HEK293T (cell line): Measurements from ENCODE around the gene EPHB1.

ENCODE experiments used
- CTCF ChIA-PET: fragments of 350-600 bp; formaldehyde crosslinking; extraction: SDS; loops from one replicate; lab custom pipeline; 2021; ENCODE audit warnings: antibody characterized with exemption, inconsistent platforms; lab: Yijun Ruan, JAX
- POLR2A ChIA-PET: fragments of 350-600 bp; formaldehyde crosslinking; extraction: SDS; loops from one replicate; lab custom pipeline; 2020; ENCODE audit warnings: antibody characterized with exemption, inconsistent platforms; lab: Yijun Ruan, JAX
- DNase-seq: peaks from one replicate; pipeline ENCODE4 v3.0.0; 2012; ENCODE audit warnings: mixed read lengths; ENCODE audit errors: extremely low spot score
- ARNT ChIP-seq: fragments of 450-650 bp; IDR thresholded peaks from 2 replicates; pipeline ENCODE4 v1.6.1; 2017; ENCODE audit warnings: mild to moderate bottlenecking
- BHLHE40 ChIP-seq: fragments of 450-650 bp; IDR thresholded peaks from 2 replicates; pipeline ENCODE4 v1.6.1; 2016; ENCODE audit warnings: mild to moderate bottlenecking, moderate library complexity, borderline replicate concordance
- CTBP1 ChIP-seq: fragments of 450-650 bp; IDR thresholded peaks from 2 replicates; pipeline ENCODE4 v1.6.1; 2016; ENCODE audit warnings: borderline replicate concordance
- ELF4 ChIP-seq: fragments of 450-650 bp; IDR thresholded peaks from 2 replicates; pipeline ENCODE4 v1.6.1; 2017; ENCODE audit warnings: antibody characterized with exemption
- FOXA1 ChIP-seq: fragments of 450-650 bp; IDR thresholded peaks from 2 replicates; pipeline ENCODE4 v1.6.1; 2016; ENCODE audit warnings: mild to moderate bottlenecking
- FOXK2 ChIP-seq: fragments of 450-650 bp; IDR thresholded peaks from 2 replicates; pipeline ENCODE4 v1.6.1; 2016; ENCODE audit warnings: mild to moderate bottlenecking
- FOXM1 ChIP-seq: fragments of 450-650 bp; IDR thresholded peaks from 2 replicates; pipeline ENCODE4 v1.6.1; 2017; ENCODE audit warnings: mild to moderate bottlenecking, borderline replicate concordance
- HDGF ChIP-seq: fragments of 450-650 bp; IDR thresholded peaks from 2 replicates; pipeline ENCODE4 v1.6.1; 2017; ENCODE audit warnings: antibody characterized with exemption, borderline replicate concordance
- L3MBTL2 ChIP-seq: fragments of 450-650 bp; conservative IDR thresholded peaks from 2 replicates; pipeline ENCODE4 v1.6.1; 2016; ENCODE audit warnings: mild to moderate bottlenecking
- LEF1 ChIP-seq: fragments of 450-650 bp; IDR thresholded peaks from 2 replicates; pipeline ENCODE4 v1.6.1; 2017; ENCODE audit warnings: mild to moderate bottlenecking, borderline replicate concordance
- NFRKB ChIP-seq: fragments of 450-650 bp; IDR thresholded peaks from 2 replicates; pipeline ENCODE4 v1.6.1; 2016; ENCODE audit warnings: mild to moderate bottlenecking, moderate library complexity
- PKNOX1 ChIP-seq: fragments of 450-650 bp; IDR thresholded peaks from 2 replicates; pipeline ENCODE4 v1.6.1; 2016
- SP1 ChIP-seq: fragments of 450-650 bp; IDR thresholded peaks from 2 replicates; pipeline ENCODE4 v1.6.1; 2017
- SUZ12 ChIP-seq: fragments of 450-650 bp; IDR thresholded peaks from 2 replicates; pipeline ENCODE4 v1.6.1; 2016; ENCODE audit warnings: mild to moderate bottlenecking
- TARDBP ChIP-seq: fragments of 450-650 bp; IDR thresholded peaks from 2 replicates; pipeline ENCODE4 v1.6.1; 2016
- ZNF384 ChIP-seq: fragments of 450-650 bp; IDR thresholded peaks from 2 replicates; pipeline ENCODE4 v1.6.1; 2016

The EPHB1 gene

GRCh38 chr3:134859341-134859740 lies 64.3 kb downstream of the EPHB1 start:
- CTCF ChIA-PET: no interaction called here
- no peak for TF ChIP-seq FOXM1
- TF ChIP-seq ELF4: no peak
- no peak for TF ChIP-seq ZNF384
- TF ChIP-seq FOXA1: no peak
- TF ChIP-seq BHLHE40: no peak
- no peak for TF ChIP-seq NFRKB
- no peak for TF ChIP-seq L3MBTL2
- no peak for TF ChIP-seq ARNT
- no peak for TF ChIP-seq LEF1
- TF ChIP-seq PKNOX1: no peak
- TF ChIP-seq HDGF: no peak
- no peak for TF ChIP-seq SUZ12
- no peak for TF ChIP-seq TARDBP
- TF ChIP-seq SP1: no peak
- no peak for TF ChIP-seq FOXK2
- no peak for TF ChIP-seq CTBP1
- POLR2A ChIA-PET: no interaction called here
- no peak for DNase-seq

GRCh38 chr3:134860141-134860540 lies 65.1 kb downstream of the EPHB1 start:
- POLR2A ChIA-PET: no interaction called here
- CTCF ChIA-PET: no interaction called here
- TF ChIP-seq ARNT: no peak

GRCh38 chr3:134863915-134864314 lies 68.9 kb downstream of the EPHB1 start:
- DNase-seq: no peak
- POLR2A ChIA-PET: no interaction called here
- TF ChIP-seq SUZ12: no peak
- no peak for TF ChIP-seq SP1
- no peak for TF ChIP-seq LEF1
- TF ChIP-seq FOXM1: no peak
- no peak for TF ChIP-seq L3MBTL2
- TF ChIP-seq HDGF: no peak
- no peak for TF ChIP-seq NFRKB
- no peak for TF ChIP-seq FOXA1
- TF ChIP-seq CTBP1: no peak
- CTCF ChIA-PET: no interaction called here

More at GRCh38 chr3:134860141-134860540, 65.1 kb downstream of the EPHB1 start:
- DNase-seq: no peak

GRCh38 chr3:134864636-134865035 lies 69.6 kb downstream of the EPHB1 start:
- no peak for TF ChIP-seq TARDBP
- no peak for TF ChIP-seq SP1
- no peak for TF ChIP-seq CTBP1
- TF ChIP-seq ELF4: no peak
- no peak for TF ChIP-seq HDGF
- TF ChIP-seq ARNT: no peak
- no peak for TF ChIP-seq PKNOX1
- no peak for TF ChIP-seq L3MBTL2
- TF ChIP-seq FOXA1: no peak
- no peak for TF ChIP-seq FOXK2
- no peak for TF ChIP-seq NFRKB
- no peak for TF ChIP-seq BHLHE40
- no peak for TF ChIP-seq FOXM1
- TF ChIP-seq ZNF384: no peak
- no peak for TF ChIP-seq LEF1
- no peak for DNase-seq
- ChIA-PET POLR2A (no interaction called here), CTCF (no interaction called here)

GRCh38 chr3:134867277-134867676 lies 72.2 kb downstream of the EPHB1 start:
- CTCF ChIA-PET: no interaction called here
- no peak for TF ChIP-seq ELF4
- TF ChIP-seq NFRKB: no peak
- no peak for TF ChIP-seq L3MBTL2
- TF ChIP-seq BHLHE40: no peak
- TF ChIP-seq FOXA1: no peak
- TF ChIP-seq FOXM1: no peak
- TF ChIP-seq FOXK2: no peak
- no peak for TF ChIP-seq ZNF384
- no peak for TF ChIP-seq ARNT
- no peak for TF ChIP-seq TARDBP

GRCh38 chr3:134869153-134869726 lies 74.2 kb downstream of the EPHB1 start:
- CTCF ChIA-PET: no interaction called here
- TF ChIP-seq ELF4: no peak
- TF ChIP-seq PKNOX1: no peak
- no peak for TF ChIP-seq HDGF
- no peak for TF ChIP-seq SUZ12
- no peak for TF ChIP-seq FOXM1
- TF ChIP-seq LEF1: no peak
- no peak for DNase-seq
- POLR2A ChIA-PET: no interaction called here

More at GRCh38 chr3:134867277-134867676, 72.2 kb downstream of the EPHB1 start:
- DNase-seq: no peak
- POLR2A ChIA-PET: no interaction called here

GRCh38 chr3:134871818-134872217 lies 76.8 kb downstream of the EPHB1 start:
- CTCF ChIA-PET: no interaction called here
- no peak for DNase-seq
- no peak for TF ChIP-seq BHLHE40
- no peak for TF ChIP-seq L3MBTL2
- TF ChIP-seq ARNT: no peak
- no peak for TF ChIP-seq FOXK2
- no peak for TF ChIP-seq FOXA1
- no peak for TF ChIP-seq SUZ12
- TF ChIP-seq NFRKB: no peak
- no peak for TF ChIP-seq HDGF
- no peak for TF ChIP-seq ZNF384
- TF ChIP-seq ELF4: no peak
- TF ChIP-seq PKNOX1: no peak
- TF ChIP-seq CTBP1: no peak
- TF ChIP-seq LEF1: no peak
- no peak for TF ChIP-seq SP1
- no peak for TF ChIP-seq FOXM1
- no peak for TF ChIP-seq TARDBP
- POLR2A ChIA-PET: no interaction called here
